HG03103 (cell line): ENCODE data around the gene ENO2.
"Not testable (repeated sequence)": the region's sequence is repeated elsewhere in the genome, so short reads cannot be mapped to it uniquely, and the experiment has no call there.

Experiments
- ATAC-seq: cut with Tn5 transposase; IDR thresholded peaks from one replicate; pipeline ENCODE4 v1.9.1; 2021; ENCODE audit warnings: low read depth; ENCODE audit not compliant: unreplicated experiment

Gene ENO2

DNA sequence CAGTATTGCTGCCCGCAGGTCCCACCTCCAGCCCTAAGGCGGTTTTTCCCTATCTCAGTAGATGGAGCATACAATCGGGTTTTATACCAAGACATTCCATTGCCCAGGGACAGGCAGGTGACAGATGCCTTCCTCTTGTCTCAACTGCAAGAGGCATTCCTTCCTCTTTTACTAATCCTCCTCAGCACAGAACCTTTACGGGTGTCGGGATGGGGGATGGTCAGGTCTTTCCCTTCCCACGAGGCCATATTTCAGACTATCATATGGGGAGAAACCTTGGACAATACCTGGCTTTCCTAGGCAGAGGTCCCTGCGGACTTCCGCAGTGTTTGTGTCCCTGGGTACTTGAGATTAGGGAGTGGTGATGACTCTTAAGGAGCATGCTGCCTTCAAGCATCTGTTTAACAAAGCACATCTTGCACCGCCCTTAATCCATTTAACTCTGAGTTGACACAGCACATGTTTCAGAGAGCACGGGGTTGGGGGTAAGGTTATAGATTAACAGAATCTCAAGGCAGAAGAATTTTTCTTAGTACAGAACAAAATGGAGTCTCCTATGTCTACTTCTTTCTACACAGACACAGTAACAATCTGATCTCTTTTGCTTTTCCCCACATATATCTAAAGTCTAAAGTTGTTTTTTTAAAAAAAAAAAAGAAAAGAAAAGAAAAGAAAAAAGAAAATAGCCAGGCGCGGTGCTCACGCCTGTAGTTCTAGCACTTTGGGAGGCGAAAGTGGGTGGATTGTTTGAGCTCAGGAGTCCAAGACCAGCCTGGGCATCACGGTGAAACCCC, 28.0 kb upstream of the ENO2 start:
- ATAC-seq: not testable (repeated sequence)

DNA sequence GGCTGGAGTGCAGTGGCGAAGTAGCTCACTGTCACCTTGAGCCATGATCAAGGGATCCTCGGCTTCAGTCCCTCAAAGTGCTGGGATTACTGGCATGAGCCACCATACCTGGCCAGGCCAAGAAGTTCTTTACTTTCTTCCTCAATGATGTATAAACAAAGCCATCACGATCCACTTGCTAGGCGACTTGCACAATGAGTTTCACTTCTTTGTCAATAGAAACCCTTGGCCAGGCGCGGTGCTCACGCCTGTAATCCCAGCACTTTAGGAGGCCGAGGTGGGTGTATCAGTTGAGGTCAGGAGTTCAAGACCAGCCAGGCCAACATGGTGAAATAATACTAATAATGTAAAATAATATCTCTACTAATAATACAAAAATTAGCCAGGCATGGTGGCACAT, 26.9 kb upstream of the ENO2 start:
- no peak for ATAC-seq

DNA sequence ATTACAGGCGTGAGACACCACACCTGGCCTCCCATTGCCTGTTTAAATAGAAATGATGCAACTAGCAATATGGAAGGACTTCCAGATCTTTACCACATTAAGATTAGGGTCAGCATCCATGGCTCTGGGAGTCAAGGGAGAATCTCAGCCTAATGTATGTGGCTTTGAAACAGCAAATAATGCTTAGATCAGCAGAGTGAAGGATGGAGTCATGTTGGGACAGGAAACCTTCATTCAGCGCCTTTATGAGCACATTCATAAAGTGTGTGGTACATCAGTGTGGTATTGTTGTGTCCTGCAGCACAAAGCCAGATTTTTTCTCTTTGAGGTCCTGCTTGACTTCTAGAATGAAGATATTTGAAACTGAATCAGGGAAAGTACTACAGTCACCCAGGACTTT, 26.0 kb upstream of the ENO2 start:
- ATAC-seq: no peak

GRCh38 chr12:6888794-6889193, 25.6 kb upstream of the ENO2 start:
- not testable (repeated sequence) for ATAC-seq

- not testable (repeated sequence) for ATAC-seq
These were observed 24.4 kb upstream of the ENO2 start for GRCh38 chr12:6889775-6890573.

DNA sequence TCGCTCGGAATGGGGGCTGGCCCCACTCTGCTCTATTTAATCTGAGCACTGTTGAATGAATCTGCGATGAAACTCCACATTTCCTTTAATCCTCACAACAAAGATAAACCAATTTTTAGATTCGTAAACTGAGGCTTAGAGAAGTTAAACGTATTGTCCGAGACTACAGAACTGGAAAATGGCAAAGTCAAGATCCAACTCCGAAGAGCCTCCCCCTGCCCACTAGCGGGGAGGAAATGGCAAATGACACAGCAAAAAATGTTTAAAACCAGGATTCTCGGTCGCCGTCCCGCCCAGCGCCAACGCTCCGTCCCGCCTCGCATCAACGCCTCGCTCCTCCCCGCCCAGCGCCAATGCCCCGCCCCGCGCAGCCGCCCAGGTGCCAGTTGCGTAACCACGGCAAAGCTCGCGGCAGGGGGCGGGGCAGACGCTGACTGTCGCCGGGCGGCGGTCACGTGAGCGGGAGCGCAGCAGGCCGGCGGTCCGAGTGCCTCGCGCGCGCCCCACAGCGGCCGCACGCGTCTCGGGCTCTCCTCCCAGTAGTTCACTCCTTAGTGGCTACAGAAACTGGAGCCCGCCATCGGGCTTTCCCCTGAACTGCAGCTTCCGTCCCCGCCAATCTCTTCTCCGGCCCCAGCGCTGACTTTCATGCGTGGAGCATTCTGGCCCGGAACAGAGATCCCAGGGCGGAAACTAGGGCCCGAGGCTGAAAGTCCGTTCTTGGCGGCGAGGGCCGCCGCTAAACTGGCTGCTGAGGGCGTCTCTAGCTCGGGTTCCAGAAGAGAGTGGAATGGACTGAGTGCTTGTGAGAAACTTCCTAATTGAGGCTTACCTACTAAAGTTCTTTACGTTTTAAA, 23.4 kb upstream of the ENO2 start:
- peak; percentile 88 for ATAC-seq

DNA sequence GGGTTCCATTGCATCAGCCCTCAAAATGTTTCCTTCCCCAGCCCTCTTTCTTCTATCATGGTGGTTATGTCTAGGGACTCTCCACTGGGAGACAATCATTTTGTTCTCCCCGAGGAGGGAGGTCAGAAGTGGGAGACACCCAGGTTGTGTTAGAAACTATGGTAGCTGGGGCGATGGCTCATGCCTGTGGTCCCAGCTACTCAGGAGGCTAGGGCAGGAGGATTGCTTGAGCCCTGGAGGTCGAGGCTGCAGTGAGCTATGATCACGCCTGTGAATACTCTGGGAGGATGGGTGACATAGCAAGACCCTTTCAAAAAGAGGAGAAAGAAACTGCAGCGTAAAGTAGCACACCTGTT, 22.8 kb upstream of the ENO2 start:
- ATAC-seq: no peak

DNA sequence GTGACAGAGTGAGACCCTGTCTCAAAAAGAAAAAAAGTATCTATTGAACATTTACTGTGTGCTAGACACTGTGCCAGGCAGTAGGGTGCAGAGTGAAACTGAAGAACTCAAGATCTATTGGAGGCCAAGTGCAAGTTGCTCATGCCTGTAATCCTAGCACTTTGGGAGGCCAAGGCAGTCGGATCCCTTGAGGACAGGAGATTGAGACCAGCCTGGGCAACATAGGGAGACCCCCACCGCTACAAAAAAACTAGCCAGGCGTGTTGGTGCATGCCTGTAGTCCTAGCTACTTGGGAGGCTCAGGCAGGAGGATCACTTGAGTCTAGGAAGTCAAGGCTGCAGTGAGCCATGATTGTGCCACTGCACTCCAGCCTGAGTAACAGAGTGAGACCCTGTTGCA, 21.7 kb upstream of the ENO2 start:
- not testable (repeated sequence) for ATAC-seq

DNA sequence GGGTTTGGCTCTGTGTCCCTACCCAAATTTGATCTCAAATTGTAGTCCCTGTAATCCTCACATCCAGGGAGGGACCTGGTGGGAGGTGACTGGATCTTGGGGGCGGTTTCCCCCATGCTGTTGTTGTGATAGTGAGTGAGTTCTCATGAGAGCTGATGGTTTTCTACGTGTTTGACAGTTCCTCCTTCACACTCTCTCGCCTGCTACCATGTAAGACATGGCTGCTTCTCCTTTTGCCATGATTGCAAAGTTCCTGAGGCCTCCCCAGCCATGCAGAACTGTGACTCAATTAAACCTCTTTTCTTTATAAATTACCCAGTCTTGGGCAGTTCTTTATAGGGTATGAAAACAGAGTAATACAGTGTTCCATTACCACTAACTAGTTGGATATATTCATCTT, 20.1 kb upstream of the ENO2 start:
- ATAC-seq: no peak

DNA sequence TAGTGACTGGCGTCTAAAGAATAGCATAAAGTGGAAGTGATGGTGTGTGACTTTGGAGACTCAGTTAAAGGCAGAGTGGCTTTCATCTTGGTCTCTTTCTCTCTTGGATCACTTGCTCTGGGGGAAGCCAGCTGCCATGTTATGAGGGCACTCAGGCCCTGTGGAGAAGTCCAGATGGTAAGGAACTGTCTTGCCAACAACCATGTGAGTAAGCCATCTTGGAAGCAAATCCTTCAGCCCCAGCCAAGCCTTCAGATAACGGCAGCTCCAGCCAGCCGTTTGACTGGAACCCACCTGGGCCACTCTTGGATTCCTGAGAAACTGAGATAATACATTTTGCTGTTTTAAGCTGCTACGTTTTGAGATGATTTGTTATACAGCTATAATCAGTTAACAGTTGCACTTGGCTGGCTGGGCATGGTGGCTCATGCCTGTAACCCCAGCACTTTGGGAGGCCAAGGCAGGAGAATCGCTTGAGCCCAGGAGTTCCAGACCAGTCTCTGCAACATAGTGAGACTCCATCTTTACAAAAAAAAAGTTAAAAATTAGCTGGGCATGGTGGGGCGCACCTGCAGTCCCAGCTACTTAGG, 17.4 kb upstream of the ENO2 start:
- ATAC-seq: no peak

DNA sequence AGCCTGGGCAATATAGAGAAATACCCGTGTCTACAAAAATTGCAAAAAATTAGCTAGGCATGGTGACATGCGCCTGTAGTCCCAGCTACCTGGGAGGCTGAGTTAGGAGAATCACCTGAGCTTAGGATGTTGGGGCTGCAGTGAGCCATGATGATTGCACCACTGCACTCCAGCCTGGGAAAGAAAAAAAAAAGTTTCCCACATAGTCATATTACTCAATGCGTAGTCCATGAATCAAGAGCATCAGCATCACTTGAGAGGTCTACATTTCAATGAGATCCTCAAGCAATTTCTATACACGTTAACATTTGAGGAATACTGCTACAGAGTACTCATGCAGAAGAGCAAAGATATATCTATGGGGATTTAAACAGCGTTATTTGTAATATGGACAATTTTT, 15.0 kb upstream of the ENO2 start:
- ATAC-seq: no peak

DNA sequence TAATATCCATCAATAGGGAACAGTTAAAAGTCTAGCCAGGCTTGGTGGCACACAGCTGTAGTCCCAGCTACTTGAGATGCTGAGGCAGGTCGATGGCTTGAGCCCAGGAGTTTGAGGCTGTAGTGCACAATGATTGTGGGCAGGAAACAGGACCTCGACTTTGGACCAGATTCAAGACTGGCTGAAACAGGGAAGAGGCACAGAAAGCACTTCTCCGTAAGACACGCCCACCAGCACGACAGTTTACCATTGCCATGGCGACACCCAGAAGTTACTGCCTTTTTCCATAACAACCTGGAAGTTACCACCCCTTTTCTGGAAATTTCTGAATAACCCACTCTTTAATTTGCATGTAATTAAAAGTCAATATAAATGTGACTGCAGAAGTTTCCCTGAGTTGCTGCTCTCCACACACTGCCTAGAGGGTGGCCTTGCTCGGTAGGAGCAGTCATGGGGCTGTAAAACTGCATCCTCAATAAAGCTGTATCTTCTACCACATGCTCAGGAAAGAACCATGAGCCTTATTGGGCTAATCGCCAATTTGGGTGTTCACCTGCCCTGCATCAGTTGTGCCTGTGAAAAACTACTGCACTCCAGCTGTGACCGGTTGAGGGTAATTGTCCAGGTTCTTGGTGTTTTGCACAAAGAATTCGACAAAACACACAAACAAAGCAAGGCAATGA, 14.4 kb upstream of the ENO2 start:
- no peak for ATAC-seq

- no peak for ATAC-seq
These were observed 11.9 kb upstream of the ENO2 start for GRCh38 chr12:6902448-6902847.

DNA sequence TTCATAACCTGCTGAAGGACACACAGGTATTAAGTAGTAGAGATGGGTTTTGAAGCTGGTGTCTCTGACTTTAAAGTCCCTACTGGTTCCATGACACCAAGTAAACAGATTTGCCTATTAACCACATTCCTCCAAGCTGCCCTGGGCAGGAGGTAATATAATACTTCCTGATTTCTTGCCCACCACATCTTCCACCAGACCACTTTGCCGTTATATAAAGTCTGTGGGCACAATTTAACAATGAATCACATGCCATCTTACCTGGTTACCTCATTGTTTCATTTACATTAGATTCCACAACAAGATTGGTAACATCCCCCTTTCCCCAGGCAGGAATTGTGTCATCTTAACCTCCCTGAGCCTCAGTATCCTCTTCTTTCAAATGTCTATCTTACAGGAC, 10.7 kb upstream of the ENO2 start:
- no peak for ATAC-seq

DNA sequence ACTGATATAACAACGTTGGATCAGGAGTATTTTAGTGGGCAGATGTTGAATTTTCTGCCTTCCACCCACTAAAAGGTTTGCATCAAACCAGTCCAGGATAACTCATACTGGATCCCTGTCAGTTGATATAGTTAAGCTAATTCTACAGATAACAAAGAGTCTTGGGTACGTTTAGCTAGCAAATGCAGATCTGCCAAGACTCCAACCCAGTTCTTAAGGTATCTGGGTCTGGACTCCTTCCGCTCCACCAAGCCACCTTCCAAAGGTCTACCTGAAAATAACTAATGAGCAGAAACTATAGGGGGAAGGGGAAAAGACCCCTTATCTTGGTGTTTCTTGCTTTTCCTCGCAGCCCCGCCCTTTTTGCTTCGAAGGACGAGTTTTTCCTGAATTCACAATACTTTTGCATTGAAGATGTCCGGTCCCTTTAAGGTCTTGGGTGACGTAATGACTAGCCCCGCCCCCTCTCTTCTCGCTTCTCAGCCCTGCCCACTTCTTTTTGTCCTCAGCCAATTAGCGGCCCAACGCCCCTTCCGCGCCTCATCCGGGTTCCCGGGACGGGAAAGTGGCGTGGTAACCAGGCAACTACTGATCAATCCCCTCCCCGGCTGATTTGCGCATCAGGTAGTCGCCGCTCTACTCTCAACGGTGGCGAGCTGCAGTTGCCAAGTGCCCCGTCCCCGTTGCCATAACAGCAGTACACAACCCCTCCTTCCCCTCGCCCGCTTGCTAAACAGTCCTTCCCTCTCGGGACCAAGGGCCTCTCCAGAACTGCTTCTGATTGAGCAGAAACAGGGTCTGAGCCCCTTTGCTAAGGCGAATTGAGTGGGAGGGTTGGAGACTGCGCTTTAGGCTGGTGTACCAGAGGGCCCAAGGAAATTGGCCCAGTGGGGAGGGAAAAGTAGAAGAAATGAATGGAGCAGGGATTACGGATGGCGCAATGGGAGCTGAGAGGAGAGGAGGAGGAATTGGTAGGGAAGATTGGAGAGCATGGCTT, 9.8 kb upstream of the ENO2 start, which contains the start of gene LRRC23:
LRRC23 (plus strand) TSS at position 543 of the 997 bp plus-strand sequence. CDS start 812 bp downstream, outside the sequence.
- ATAC-seq: peak; percentile 89

GRCh38 chr12:6905414-6906040, 8.9 kb upstream of the ENO2 start:
- no peak for ATAC-seq

- not testable (repeated sequence) for ATAC-seq
These were observed 6.2 kb upstream of the ENO2 start for GRCh38 chr12:6908141-6908540.

DNA sequence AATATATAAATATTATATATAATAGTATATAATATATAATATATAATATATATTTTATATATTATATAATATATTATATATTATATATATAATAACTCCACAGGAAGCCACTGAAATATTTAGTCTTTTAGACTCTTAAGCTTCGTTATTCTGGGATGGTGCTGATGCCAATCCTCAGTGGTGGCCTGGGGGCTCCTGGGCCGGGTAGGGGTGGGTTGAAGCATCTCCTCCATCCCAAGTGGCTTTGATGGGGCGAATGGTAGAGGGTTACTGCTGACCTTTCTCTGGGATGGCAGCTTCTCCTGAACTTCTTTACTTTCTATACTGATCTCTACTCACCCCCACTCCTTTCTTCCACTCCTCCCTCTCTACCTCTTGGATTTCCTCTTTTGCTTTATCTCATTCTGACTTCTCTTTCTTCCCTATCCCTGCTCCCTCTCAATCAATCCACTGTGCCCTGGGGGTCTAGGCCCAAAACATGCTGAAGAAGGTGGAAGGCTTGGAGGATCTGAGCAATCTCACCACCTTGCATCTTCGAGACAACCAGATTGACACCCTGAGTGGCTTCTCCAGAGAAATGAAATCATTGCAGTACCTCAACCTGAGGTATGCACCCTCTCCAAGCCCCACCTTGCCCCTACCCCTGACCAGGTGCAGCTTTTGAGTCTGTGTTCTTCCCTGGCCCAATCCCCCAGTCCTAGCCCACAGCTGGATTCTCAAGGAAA, 4.8 kb upstream of the ENO2 start:
- ATAC-seq: no peak
